Measurements from ENCODE around the gene FXYD7. TPM values are rescaled to one million over a fixed set of nuclear protein-coding genes. Genes with fewer than 3 reads are reported as not detected.
"Not testable (repeated sequence)": the region's sequence is repeated elsewhere in the genome, so short reads cannot be mapped to it uniquely, and the experiment has no call there.

Gene FXYD7, protein sequence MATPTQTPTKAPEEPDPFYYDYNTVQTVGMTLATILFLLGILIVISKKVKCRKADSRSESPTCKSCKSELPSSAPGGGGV
- 1 to 10 TPM in 1 of 2 donors, under 1 TPM in 1; 0.40 to 1.4 TPM for total RNA-seq

DNA sequence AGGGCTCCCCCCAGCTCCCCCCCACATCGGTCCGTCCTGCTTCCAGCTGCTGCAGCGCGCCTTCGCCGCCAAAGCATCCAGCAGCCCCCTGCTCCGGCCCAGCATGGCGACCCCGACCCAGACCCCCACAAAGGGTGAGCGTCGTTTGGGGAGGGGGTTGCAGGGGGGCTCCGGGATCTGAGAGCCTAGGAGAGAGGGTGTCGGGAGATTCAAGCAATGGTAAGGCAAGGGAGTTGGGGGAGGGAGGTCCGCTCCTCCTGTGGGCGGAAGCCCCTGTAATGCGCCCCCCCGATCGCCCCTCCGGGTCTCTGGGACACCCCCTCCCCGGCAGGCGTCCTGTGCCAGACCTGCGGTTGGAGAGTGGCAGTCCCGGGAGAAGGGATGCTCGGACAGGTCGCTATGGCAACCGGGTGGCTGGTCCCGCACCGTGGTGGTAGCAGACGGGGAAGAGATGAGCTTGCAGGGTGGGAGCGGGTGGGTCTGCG lies at the start of gene FXYD7:
Gene FXYD7 (plus strand): TSS at position 25 of the 485 bp plus-strand sequence. CDS start 79 bp downstream, at position 104.
- ATAC-seq (replicated peaks), result no peak
- no peaks in the 10 kb centered on the region for H3K27me3 Mint-ChIP-seq
- H3K27ac Mint-ChIP-seq, result peak within 1 kb of the TSS; percentile 5
- peak within 1 kb of the TSS; percentile 90 for H3K4me3 Mint-ChIP-seq
- H3K9me3 Mint-ChIP-seq, result no peaks in the 10 kb centered on the region
- peaks cover 22% of the 10 kb centered on the region for H3K4me1 Mint-ChIP-seq
- H3K36me3 Mint-ChIP-seq (ENCODE audit: low read depth), result no peaks in the 10 kb centered on the region

DNA sequence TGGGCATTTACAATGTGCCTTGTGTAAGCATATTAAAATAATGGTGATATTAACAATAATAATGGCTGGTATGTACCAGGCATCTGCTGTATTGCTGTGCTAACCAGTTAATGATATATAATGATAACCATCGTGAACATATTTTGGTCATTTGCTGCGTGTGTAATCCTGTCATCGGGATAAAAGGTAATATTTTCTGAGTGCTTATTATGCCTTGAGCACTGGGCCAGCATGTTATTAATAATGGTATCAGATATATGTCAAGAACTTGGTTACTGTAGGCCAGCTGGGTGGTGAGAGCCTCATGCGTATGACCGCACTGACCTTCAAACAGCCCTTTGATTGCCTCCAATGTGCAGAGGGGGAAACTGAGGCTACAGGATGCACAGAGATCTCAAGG lies 49.6 kb upstream of the FXYD7 start:
- Mint-ChIP-seq H3K36me3 (ENCODE audit: low read depth) (no peaks in the 10 kb centered on the region), H3K4me3 (no peak overlapping the region), H3K27ac (no peak overlapping the region), H3K4me1 (no peaks in the 10 kb centered on the region), H3K9me3 (no peaks in the 10 kb centered on the region), H3K27me3 (peaks cover 3% of the 10 kb centered on the region)
- no peak for ATAC-seq (replicated peaks)

DNA sequence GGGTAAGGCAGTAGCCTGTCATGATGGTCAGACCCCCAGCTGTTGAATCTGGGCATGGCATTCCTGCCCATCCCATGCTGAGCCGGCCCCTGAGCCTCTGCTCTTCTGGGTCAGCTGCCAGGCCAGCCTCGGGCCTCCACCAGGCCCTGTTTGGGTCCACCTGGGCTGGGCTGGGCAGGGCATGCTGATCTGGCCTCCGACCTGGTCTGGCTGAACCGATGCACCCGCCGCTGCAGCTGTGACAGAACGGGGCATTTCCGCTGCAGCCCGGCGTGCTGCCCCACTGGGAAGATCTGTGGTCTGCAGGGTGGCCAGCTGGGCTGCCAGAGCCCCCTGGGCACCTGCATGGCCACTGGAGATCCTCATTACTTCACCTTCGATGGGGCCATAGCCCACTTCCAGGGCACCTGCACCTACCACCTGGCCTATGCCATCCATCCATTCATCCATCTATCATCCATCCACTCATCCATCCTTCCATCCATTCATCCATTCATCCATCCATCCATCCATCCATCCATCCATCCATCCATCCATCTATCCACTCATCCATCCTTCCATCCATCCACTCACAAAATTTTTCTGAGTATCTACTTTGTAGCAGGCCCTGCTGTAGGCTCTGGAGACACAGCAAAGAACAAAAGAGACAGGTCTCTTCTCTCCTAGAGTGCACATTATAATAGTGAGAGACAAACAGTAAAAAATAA lies 49.0 kb upstream of the FXYD7 start:
- Mint-ChIP-seq H3K27me3 (peaks cover 3% of the 10 kb centered on the region), H3K36me3 (ENCODE audit: low read depth) (no peaks in the 10 kb centered on the region), H3K9me3 (no peaks in the 10 kb centered on the region), H3K4me1 (no peaks in the 10 kb centered on the region), H3K27ac (no peak overlapping the region), H3K4me3 (no peak overlapping the region)
- ATAC-seq (replicated peaks), result no peak

DNA sequence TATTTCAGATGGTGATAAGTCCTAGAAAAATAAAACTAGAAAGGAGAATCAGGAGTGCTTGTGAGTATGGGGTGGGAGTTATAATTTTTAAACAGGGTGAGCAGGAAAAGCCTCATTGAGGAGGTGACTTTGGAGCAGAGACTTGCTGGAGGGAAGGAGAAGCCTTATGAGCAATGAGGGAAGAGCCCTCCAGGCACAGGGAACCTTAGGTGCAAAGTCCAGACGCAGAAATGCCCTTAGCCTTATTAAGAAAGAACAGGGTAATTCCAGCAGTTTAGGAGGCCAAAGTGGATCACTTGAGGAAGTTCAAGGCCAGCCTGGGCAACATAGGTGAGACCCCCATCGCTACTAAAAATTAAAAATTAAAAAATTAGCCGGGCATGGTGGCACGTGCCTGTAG lies 48.4 kb upstream of the FXYD7 start:
- Mint-ChIP-seq H3K27me3 (peaks cover 3% of the 10 kb centered on the region), H3K4me1 (no peaks in the 10 kb centered on the region), H3K4me3 (no peak overlapping the region), H3K36me3 (ENCODE audit: low read depth) (no peaks in the 10 kb centered on the region), H3K27ac (no peak overlapping the region), H3K9me3 (no peaks in the 10 kb centered on the region)
- ATAC-seq (replicated peaks), result no peak

DNA sequence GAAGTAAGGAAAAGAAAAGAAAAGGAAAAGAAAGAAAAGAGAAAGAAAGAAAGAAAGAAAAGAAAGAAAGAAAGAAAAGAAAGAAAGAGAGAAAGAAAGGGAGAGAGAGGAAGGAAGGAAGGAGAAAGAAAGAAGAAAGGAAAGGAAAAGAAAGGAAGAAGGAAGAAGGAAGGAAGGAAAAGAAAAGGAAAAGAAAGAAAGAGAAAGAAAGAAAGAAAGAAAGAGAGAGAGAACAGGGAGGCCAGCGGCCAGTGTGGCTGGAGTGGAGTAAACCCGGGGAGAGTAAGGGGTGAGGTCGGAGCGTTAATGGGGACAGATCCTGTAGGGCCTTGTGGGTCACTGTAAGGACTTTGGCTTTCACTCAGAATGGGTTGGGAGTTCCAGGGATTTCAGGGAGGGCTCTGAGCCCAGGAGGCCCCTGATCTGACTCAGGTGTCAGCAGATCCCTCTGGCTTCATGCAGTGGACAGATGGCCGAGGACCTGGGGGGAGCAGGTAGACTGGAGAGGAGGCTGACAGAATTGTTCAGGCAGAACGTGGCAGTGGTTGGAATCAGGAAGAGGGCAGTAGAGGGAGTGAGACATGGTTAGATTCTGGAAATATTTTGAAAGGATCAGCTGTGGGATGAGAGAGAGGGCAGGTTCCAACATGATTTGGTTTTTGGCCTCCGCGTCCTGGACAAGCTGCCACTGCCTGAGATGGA lies 47.2 kb upstream of the FXYD7 start:
- Mint-ChIP-seq H3K4me1 (no peaks in the 10 kb centered on the region), H3K27ac (peak overlapping the region; percentile 7), H3K27me3 (no peaks in the 10 kb centered on the region), H3K4me3 (no peak overlapping the region), H3K36me3 (ENCODE audit: low read depth) (no peaks in the 10 kb centered on the region), H3K9me3 (no peaks in the 10 kb centered on the region)
- ATAC-seq (replicated peaks), result no peak

DNA sequence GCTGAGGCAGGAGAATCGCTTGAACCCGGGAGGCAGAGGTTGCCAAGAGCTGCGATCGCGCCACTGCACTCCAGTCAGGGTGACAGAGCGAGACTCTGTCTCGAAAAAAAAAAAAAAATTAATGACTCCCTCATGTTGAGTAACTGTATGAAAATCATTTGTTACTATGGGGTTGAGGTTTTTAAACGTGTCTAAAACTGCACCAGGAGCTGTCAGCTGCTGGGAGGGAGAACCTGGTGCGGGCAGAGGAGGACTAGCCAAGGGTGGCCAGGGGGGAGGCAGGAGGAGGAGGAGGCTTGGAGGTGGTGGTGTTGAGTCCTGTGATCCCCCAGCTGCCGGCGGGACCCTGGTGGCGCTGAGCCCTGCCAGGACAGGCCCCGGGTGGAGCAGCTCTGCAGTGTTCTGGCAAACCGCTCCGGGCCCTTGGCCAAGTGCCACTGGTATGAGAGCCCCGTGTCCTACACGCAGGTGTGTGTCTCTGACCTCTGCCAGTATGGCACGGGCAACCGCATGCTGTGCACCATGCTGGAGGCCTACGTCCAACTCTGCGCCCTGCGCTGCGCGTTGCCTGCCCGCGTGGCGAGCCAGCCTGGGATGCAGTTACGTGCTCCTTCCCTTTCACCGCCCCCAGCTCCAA lies 44.5 kb upstream of the FXYD7 start:
- H3K36me3 Mint-ChIP-seq (ENCODE audit: low read depth), result no peaks in the 10 kb centered on the region
- H3K27me3 Mint-ChIP-seq, result no peaks in the 10 kb centered on the region
- no peaks in the 10 kb centered on the region for H3K9me3 Mint-ChIP-seq
- H3K4me1 Mint-ChIP-seq, result no peaks in the 10 kb centered on the region
- H3K4me3 Mint-ChIP-seq, result no peak overlapping the region
- no peak overlapping the region for H3K27ac Mint-ChIP-seq
- ATAC-seq (replicated peaks), result no peak

DNA sequence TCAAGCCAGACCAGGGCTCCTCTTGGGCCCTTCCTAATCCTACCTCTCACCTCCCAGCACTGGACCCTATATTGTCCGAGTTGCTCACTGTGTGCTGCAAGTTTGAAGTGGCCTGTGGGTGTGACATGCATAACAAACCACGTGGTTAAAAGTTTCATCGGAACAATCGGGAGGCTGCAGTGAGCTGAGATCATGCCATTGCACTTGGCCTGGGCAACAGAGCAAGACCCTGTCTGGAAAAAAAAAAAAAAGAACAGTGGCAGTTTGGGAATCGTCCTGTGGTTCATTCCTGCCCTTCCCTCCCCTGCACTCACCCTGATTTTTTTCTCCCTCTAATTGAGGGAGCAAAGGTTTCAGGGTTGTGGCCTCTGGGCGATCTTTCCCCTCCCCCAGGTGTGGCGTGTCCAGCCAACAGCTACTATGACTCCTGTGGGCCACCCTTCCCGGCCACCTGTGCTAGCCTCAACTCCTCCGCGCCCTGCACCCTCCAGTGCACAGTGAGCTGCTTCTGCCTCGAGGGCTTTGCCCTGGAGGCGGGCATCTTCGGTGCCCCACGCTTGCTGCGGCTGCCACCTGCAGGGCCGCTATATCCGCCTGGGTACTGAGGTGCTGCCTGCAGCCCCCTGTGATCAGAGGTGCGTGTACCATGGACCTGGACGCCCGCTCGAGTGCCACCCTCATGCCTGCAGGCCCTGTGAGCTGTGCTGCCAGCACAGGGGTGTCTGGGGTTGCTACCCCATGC lies 43.7 kb upstream of the FXYD7 start:
- no peaks in the 10 kb centered on the region for H3K9me3 Mint-ChIP-seq
- H3K36me3 Mint-ChIP-seq (ENCODE audit: low read depth), result no peaks in the 10 kb centered on the region
- H3K4me3 Mint-ChIP-seq, result no peak overlapping the region
- no peak for ATAC-seq (replicated peaks)
- H3K27me3 Mint-ChIP-seq, result no peaks in the 10 kb centered on the region
- H3K4me1 Mint-ChIP-seq, result no peaks in the 10 kb centered on the region
- H3K27ac Mint-ChIP-seq, result no peak overlapping the region

DNA sequence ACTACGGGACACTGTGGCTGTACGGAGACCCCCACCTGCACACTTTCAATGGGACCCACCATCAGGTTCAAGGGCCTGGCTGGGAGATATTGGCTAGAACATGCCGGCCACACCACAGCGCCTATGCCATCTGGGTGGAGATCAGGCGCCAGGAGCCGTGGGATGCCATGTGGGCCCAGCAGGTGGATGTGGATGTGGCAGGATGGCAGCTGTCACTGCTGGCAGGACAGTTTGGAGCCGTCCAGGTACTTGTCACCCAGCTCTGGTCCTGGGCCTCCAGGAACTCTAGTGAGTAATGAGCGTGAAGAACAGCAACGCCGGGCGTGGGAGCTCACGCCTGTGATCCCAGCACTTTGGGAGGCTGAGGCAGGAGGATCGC lies 43.2 kb upstream of the FXYD7 start:
- Mint-ChIP-seq H3K4me1 (no peaks in the 10 kb centered on the region), H3K36me3 (ENCODE audit: low read depth) (no peaks in the 10 kb centered on the region), H3K27ac (no peak overlapping the region), H3K27me3 (no peaks in the 10 kb centered on the region), H3K9me3 (no peaks in the 10 kb centered on the region), H3K4me3 (no peak overlapping the region)
- ATAC-seq (replicated peaks), result no peak

DNA sequence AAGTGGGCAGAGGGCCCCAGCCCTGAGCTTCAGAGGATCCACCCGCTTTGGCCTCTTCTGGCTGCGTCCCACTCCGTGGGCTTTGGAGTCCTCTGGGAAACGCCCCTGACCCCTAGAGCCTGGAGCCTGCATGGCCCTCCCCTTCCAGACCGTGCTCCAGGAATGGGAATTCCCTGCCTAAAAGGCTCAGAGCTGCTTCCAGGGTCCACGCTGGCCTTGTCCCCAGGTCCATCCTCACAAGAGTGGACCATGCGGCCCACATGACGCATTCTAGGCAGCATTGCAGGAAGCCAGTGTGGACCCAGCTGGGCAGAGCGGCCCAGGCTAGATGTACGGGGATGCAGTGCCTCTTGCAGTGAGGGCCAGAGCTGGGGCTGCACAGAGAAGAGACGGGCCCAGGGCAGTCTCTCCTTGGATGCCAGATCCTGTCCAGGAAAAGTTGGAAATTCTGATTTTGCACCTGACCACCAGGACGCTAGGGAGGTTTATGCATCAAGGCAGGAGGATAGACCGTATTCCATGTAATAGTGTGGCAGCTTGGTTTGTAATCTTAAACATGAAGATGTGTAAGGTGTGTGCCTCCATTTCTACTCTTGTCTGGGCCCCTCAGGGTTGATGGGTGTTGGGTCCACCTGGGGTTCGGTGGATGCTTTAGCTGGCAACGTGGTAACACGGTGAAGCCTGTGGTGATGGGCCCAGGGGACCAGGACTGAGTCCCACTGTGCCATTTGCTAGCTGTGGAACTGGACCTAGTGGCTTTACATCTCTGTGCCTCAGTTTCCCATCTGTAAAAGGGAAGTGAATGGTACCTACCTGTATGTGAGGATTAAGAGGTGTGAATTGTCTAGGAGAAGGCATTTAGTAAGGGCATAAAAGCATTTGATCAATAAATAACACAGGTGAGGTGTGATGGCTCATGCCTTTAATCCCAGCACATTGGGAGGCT lies 42.2 kb upstream of the FXYD7 start:
- Mint-ChIP-seq H3K4me3 (no peak overlapping the region), H3K27ac (no peak overlapping the region), H3K27me3 (no peaks in the 10 kb centered on the region), H3K9me3 (no peaks in the 10 kb centered on the region), H3K4me1 (no peaks in the 10 kb centered on the region), H3K36me3 (ENCODE audit: low read depth) (no peaks in the 10 kb centered on the region)
- ATAC-seq (replicated peaks), result no peak

DNA sequence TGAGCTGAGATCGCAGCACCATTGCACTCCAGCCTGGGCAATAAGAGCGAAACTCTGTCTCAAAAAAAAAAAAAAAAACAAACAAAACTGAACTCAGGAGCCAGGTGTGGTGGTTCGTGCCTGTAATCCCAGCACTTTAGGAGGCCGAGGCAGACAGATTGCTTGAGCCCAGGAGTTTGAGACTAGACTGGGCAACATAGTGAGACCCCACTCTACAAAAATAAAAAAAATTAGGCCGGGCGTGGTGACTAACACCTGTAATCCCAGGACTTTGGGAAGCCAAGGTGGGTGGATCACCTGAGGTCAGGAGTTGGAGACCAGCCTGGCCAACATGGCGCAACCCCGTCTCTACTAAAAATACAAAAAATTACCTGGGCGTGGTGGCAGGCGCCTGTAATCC lies 41.1 kb upstream of the FXYD7 start:
- not testable (repeated sequence) for H3K27me3 Mint-ChIP-seq; H3K9me3 Mint-ChIP-seq; H3K27ac Mint-ChIP-seq; H3K4me3 Mint-ChIP-seq; H3K4me1 Mint-ChIP-seq; H3K36me3 Mint-ChIP-seq (ENCODE audit: low read depth); ATAC-seq (replicated peaks)

DNA sequence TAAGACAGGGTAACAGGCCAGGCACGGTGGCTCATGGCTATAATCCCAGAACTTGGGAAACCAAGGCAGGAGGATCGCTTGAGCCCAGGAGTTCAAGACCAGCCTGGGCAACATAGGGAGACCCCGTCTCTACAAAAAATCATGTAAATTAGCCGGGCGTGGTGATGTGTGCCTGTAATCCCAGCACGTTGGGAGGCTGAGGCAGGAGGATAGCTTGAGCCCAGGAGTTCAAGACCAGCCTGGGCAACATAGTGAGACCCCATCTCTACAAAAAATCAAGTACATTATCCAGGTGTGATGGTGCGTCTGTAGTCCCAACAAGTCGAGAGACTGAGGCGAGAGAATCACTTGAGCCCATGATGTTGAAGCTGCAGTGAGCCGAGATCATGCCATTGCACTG lies 39.4 kb upstream of the FXYD7 start:
- not testable (repeated sequence) for H3K4me3 Mint-ChIP-seq; H3K27me3 Mint-ChIP-seq; H3K36me3 Mint-ChIP-seq (ENCODE audit: low read depth); H3K27ac Mint-ChIP-seq; H3K4me1 Mint-ChIP-seq; H3K9me3 Mint-ChIP-seq; ATAC-seq (replicated peaks)

DNA sequence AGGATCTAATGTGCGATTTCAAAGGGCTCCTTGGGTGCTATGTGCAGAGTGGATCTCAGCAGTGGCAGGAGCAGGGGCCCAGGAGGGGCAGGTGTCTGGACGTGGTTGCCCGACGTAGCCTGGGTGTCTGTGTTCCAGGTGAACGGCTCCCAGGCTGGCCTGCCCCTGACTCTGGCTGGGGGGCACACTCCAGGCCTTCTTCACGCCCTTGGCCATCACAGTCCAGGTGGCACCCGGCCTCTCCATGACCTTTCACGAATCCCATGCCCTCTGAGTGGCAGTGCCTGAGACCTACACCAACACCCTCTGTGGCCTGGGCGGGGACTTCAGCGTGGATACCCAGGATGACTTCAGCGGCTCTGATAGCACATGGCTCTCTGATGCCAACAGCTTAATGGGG lies 38.7 kb upstream of the FXYD7 start:
- no peak for ATAC-seq (replicated peaks)
- no peak overlapping the region for H3K27ac Mint-ChIP-seq
- H3K4me1 Mint-ChIP-seq, result no peaks in the 10 kb centered on the region
- no peaks in the 10 kb centered on the region for H3K27me3 Mint-ChIP-seq
- no peaks in the 10 kb centered on the region for H3K9me3 Mint-ChIP-seq
- no peak overlapping the region for H3K4me3 Mint-ChIP-seq
- H3K36me3 Mint-ChIP-seq (ENCODE audit: low read depth), result no peaks in the 10 kb centered on the region

DNA sequence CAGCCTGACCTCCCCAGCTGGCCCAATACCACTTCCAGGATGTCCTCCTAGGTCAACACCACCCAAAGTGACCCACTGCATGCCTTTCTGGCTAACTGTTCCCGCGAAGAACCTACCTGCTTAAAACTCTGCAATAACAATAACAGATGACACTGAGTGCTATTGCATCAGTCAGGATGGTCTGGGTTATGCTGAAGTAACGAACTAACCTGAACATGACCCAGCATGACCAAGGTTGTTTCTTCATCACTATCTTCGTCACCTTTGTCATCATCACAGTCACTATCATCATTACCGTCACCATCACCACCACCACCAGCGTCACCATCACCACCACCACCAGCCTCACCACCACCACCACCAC lies 38.0 kb upstream of the FXYD7 start:
- H3K4me3 Mint-ChIP-seq, result no peak overlapping the region
- H3K27ac Mint-ChIP-seq, result no peak overlapping the region
- ATAC-seq (replicated peaks), result no peak
- H3K27me3 Mint-ChIP-seq, result no peaks in the 10 kb centered on the region
- H3K9me3 Mint-ChIP-seq, result no peaks in the 10 kb centered on the region
- no peaks in the 10 kb centered on the region for H3K4me1 Mint-ChIP-seq
- no peaks in the 10 kb centered on the region for H3K36me3 Mint-ChIP-seq (ENCODE audit: low read depth)
